LNCaP clone FGC (cell line): ENCODE results near the gene ARPC4.
"Not testable (repeated sequence)": the region's sequence is repeated elsewhere in the genome, so short reads cannot be mapped to it uniquely, and the experiment has no call there.

Source experiments
- DNase-seq: peaks from one replicate; pipeline ENCODE4 v3.0.0-alpha.2; 2011; ENCODE audit warnings: low read depth
- H3K4me3 ChIP-seq: 2 replicates; pipeline ENCODE4 v1.5.1; 2011; ENCODE audit warnings: mild to moderate bottlenecking, low read depth, low read length, control low read depth
- CTCF ChIP-seq: IDR thresholded peaks from 2 replicates; pipeline ENCODE4 v1.5.1; 2012; ENCODE audit warnings: mild to moderate bottlenecking; ENCODE audit not compliant: control insufficient read depth, insufficient read depth; ENCODE audit errors: extremely low read depth

Gene ARPC4

GRCh38 chr3:9852528-9852927, 59.6 kb downstream of the ARPC4 start:
- no peak for DNase-seq

GRCh38 chr3:9854291-9854940, 61.5 kb downstream of the ARPC4 start:
- not testable (repeated sequence) for H3K4me3 ChIP-seq, DNase-seq

More at GRCh38 chr3:9852528-9852927, 59.6 kb downstream of the ARPC4 start:
- TF ChIP-seq CTCF, result no peak
- no peak overlapping the region for H3K4me3 ChIP-seq

DNA sequence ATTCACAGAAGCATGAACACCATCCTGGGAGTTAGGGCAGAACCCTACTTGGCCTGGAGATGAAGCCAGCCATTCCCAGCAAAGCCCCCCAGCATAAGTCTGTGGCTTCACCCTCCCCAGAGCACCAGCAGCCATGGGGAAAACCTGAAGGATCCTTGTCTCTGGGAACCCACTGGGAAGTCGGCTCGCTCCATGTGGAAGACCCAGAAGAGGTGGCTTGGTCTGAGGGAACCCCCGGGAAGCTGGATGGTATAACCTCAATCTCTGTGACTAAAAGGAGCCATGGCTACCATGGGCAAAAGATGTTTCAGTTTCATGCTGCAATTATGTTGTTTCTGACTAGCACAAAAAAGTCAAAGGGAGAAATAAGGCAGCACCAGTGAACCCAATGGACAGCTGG, 62.7 kb downstream of the ARPC4 start:
- H3K4me3 ChIP-seq, result no peak overlapping the region
- TF ChIP-seq CTCF, result no peak
- no peak for DNase-seq
